OCI-LY3 (cell line): Measurements from ENCODE around the gene ANKRD13A.

Experiments used
- CTCF ChIP-seq: fragments of 200-600, 300-600 bp; sonication (generic); IDR thresholded peaks from 2 replicates; pipeline ENCODE4 v1.5.1; 2014; ENCODE audit warnings: antibody characterized with exemption, low read length, low read depth
- EZH2phosphoT487 ChIP-seq: fragments of 200-600 bp; shearing (Covaris generic); IDR thresholded peaks from 2 replicates; pipeline ENCODE4 v1.6.1; 2018; ENCODE audit warnings: antibody characterized with exemption, mixed run types, low read depth

GRCh38 chr12:110002676-110003515, 3.7 kb downstream of the ANKRD13A start:
- TF ChIP-seq CTCF (no peak), EZH2phosphoT487 (no peak)
